Mucosa of rectum (tissue), 2 donors: ENCODE results near the gene COL19A1.

Experiments
- H3K27ac ChIP-seq, 2 donors: one replicate each; pipeline ENCODE4 v1.7.0; 2013; ENCODE audit warnings: inconsistent platforms in 2 of 2, low read depth in 2 of 2, low read length in 2 of 2
- H3K27me3 ChIP-seq, 2 donors: one replicate each; pipeline ENCODE4 v1.7.0; 2013; ENCODE audit warnings: low read length in 2 of 2; ENCODE audit not compliant: control insufficient read depth in 2 of 2, insufficient read depth in 2 of 2
- H3K36me3 ChIP-seq, 2 donors: one replicate each; pipeline ENCODE4 v1.7.0; 2013; ENCODE audit warnings: low read length in 2 of 2; ENCODE audit not compliant: control insufficient read depth in 2 of 2, insufficient read depth in 2 of 2
- H3K4me1 ChIP-seq, 2 donors: one replicate each; pipeline ENCODE4 v1.7.0; 2013; ENCODE audit warnings: low read length in 2 of 2, mild to moderate bottlenecking in 1 of 2; ENCODE audit not compliant: control insufficient read depth in 2 of 2, insufficient read depth in 2 of 2
- H3K4me3 ChIP-seq, 2 donors: one replicate each; pipeline ENCODE4 v1.7.0; 2013; ENCODE audit warnings: low read length in 2 of 2
- H3K9ac ChIP-seq, 2 donors: one replicate each; pipeline ENCODE4 v1.7.0; 2013; ENCODE audit warnings: low read length in 2 of 2, low read depth in 1 of 2, mild to moderate bottlenecking in 1 of 2
- H3K9me3 ChIP-seq, 2 donors: one replicate each; pipeline ENCODE4 v1.7.0; 2013; ENCODE audit warnings: low read length in 2 of 2; ENCODE audit not compliant: control insufficient read depth in 2 of 2
- donor health status: healthy.
- donor health status: Normal muscosa, but diverticular disease.

Gene COL19A1

GRCh38 chr6:70171236-70171635 is 304.9 kb downstream of the COL19A1 start:
- Histone ChIP-seq H3K27ac (no peak overlapping the region), H3K27me3 (no peaks in the 10 kb centered on the region), H3K9ac (no peak overlapping the region), H3K4me1 (no peaks in the 10 kb centered on the region), H3K9me3 (no peaks in the 10 kb centered on the region), H3K36me3 (no peaks in the 10 kb centered on the region), H3K4me3 (no peak overlapping the region)

DNA sequence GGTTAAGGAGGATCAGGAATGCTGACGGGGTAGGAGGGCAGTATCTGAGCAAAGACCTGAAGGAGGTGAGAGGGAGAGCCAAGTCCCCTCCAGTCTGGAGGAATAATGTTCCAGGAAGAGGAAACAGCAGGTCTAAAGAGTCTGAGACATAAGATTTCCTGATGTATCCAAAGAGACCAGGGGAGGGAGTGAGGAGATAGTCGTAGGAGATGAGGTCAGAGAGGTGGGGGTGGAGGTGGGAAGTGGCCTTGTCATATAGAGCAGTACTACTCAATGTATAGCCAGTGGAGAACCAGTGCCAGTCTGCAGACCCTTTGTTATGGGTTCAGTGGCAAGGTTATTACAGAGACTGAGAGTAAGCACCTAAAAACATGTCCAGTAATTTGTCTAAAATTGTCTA is 305.9 kb downstream of the COL19A1 start:
- Histone ChIP-seq H3K4me3 (no peak overlapping the region), H3K27me3 (no peaks in the 10 kb centered on the region), H3K9me3 (no peaks in the 10 kb centered on the region), H3K4me1 (no peaks in the 10 kb centered on the region), H3K36me3 (no peaks in the 10 kb centered on the region), H3K27ac (no peak overlapping the region), H3K9ac (no peak overlapping the region)

DNA sequence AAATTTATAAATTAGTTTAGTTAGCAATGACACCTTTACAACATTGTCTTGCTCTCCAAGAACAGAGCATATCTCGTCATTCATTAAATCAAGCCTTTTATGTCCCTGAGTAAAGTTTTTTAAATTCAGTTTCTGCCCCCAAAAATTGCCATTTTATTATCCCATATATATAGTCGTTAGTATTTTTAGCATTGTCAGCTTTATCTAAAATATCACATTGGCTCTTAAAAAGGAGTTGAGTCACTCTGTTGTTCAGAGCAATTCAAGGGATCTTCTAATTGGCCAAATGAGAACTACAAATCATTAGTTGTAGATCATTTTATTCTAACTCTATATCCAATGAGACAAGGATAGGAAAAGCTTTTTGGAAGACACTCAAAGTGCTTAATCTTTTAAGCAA is 309.4 kb downstream of the COL19A1 start:
- Histone ChIP-seq H3K36me3 (no peaks in the 10 kb centered on the region), H3K27ac (no peak overlapping the region), H3K9ac (no peak overlapping the region), H3K4me1 (no peaks in the 10 kb centered on the region), H3K9me3 (no peaks in the 10 kb centered on the region), H3K4me3 (no peak overlapping the region), H3K27me3 (no peaks in the 10 kb centered on the region)

DNA sequence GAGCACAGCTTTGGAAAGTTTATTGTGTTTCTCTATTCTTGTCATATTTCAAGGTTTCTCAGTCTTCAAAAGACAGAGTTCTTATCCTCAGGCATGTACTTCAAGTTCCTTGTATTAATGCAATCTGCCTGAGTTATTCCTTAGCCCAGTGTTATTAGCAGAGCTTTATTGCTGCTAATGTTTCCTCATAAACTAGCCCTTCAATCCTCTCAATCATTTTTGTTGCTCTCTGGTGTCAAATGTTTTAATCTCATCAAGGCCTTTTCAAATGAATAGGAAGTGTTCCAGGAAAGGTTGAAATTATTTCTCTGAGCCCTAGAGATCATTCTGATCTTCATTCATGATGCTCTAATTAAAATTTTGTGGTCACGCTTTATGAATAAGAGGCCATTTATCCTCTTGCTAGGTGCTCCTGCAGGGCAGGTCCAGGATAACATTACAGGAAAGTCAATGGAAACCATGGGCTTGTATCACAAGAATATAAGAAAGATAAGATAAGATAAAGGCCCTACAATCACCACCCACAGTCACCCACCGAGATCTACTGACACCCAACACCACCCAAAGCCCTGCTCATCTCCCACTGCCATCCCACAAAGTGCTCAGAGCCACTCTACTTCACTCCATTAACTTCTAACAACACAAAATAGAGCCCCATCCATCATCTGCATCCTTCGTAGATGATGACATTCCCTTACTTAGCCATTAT is 310.6 kb downstream of the COL19A1 start:
- Histone ChIP-seq H3K4me1 (no peaks in the 10 kb centered on the region), H3K4me3 (no peak overlapping the region), H3K9me3 (no peaks in the 10 kb centered on the region), H3K27ac (no peak overlapping the region), H3K9ac (no peak overlapping the region), H3K36me3 (no peaks in the 10 kb centered on the region), H3K27me3 (no peaks in the 10 kb centered on the region)

DNA sequence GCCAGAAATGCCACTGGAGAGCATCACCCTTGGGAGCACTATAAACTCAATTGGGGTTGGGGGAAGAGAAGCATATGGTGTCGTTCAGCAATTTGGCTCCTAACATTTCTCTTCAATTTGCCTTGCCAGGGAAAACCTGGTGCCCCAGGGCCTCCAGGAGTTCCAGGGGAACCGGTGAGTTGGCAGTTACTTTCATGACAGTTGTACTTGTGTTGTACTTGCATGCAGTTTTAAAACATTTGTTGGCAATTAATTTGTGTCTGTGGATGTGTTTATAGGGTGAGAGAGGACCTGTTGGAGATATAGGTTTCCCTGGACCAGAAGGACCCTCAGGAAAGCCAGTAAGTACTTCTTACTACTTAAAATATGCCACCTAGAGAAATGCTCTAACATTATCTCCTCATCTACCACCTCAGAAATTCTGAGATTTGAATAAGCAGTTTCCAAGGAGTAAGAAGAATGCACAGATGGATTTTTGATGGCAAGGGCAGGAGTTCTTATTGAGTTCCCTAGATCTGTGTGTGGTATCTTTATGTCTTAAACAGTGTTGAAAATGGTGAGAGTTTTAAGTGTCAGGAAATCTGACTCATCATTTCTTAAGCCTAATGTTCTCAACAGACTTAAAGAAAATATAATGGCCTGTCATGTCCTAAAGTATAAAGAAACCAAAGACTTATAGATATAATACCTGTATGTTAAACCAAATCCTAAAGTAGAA is 314.0 kb downstream of the COL19A1 start:
- Histone ChIP-seq H3K9ac (no peak overlapping the region), H3K4me3 (no peak overlapping the region), H3K27me3 (no peaks in the 10 kb centered on the region), H3K9me3 (no peaks in the 10 kb centered on the region), H3K27ac (no peak overlapping the region), H3K36me3 (no peaks in the 10 kb centered on the region), H3K4me1 (no peaks in the 10 kb centered on the region)

DNA sequence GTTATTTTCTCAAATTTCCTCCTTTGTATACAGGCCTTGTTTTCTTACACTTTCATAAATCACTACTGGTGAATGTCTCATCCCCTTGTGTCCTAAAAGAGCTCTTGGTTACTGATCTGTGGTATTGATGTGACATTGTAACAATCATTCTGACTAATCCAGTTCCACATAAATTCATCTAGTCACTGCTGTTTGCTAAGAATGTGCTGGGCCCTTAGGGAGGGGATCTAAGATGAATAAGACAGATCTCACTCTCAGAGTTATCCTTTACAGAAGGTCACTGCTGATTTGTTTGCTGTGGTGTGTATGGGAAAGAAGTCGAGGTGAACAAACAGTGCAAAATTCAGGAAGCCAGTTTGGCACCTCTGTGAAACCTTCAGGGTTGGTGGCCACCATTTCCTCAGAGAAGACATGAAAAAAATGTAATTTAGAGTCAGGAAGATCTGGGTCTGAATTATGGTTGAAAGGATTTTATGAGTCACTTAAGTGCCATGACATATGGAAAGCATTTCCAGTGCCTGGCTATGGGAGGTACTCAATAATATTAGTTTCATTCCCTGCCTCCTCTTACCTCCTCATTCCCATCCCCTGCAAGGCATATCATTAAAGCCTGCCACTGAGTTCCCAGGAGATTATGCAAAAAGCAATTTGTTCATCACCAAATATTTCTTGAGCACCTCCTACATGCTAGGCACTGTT is 314.7 kb downstream of the COL19A1 start:
- Histone ChIP-seq H3K36me3 (no peaks in the 10 kb centered on the region), H3K27me3 (no peaks in the 10 kb centered on the region), H3K4me3 (no peak overlapping the region)

DNA sequence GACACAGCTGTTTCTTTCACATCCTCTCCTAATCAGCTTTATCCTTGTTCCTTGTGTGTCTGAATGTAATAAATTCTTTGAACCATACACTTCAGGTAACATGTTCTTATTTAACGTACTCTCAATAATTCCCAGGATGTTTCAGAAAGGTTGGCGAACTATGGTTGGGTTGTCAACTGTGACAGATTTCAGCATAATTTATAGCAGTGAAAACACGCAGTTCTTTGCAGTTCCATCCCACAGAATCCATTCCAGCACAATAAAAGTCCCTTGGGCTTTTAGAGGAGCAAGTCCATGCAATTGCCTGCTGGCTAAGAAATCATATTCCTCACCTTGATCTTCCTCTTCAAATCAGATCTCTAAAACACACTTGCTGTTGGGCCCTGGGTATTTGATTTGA is 317.2 kb downstream of the COL19A1 start:
- Histone ChIP-seq H3K4me3 (no peak overlapping the region), H3K36me3 (no peaks in the 10 kb centered on the region), H3K27ac (no peak overlapping the region), H3K4me1 (no peaks in the 10 kb centered on the region), H3K9me3 (no peaks in the 10 kb centered on the region), H3K9ac (no peak overlapping the region), H3K27me3 (no peaks in the 10 kb centered on the region)

More for the DNA sequence above, 314.7 kb downstream of the COL19A1 start:
- no peak overlapping the region for H3K9ac ChIP-seq
- H3K9me3 ChIP-seq = no peaks in the 10 kb centered on the region
- no peak overlapping the region for H3K27ac ChIP-seq
- H3K4me1 ChIP-seq = no peaks in the 10 kb centered on the region

DNA sequence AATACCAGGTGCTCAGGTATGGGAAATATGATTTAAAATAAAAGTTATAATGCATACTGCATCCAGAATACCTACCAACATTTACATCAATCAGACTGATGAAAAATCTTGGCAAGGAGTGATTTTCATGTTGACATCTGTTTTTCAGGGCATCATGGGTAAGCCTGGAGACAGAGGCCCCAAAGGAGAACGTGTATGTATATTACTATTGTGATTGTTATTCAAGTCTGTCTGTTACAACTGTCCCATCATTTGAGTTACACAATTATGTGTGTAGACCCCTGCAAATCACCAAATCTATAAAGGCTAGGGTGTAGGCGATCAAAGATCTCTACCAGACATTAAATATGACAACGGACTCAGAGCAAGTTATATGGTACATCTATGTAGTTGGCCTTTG is 318.4 kb downstream of the COL19A1 start:
- no peak overlapping the region for H3K4me3 ChIP-seq
- H3K9me3 ChIP-seq = no peaks in the 10 kb centered on the region
- no peaks in the 10 kb centered on the region for H3K36me3 ChIP-seq
- H3K27ac ChIP-seq = no peak overlapping the region
- no peak overlapping the region for H3K9ac ChIP-seq
- no peaks in the 10 kb centered on the region for H3K4me1 ChIP-seq
- H3K27me3 ChIP-seq = no peaks in the 10 kb centered on the region

DNA sequence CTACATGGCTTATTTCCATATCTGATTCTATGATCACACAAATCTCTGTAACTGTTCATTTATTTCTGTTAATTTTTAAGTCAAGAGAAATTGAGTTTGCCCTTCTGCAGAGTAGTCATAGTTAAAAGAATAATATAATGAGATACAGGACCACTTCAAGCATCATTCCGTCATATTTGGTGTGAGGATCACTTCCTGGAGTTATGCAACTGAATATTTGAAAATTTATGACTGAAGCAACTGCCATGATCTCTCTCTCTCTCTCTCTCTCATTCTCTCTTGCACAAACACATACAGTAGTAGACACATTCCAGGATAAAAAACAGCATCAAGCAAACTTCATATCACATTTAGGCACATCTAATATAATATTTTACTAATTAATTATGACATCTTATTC is 320.1 kb downstream of the COL19A1 start:
- Histone ChIP-seq H3K27me3 (no peaks in the 10 kb centered on the region), H3K4me3 (no peak overlapping the region), H3K9me3 (no peaks in the 10 kb centered on the region), H3K9ac (no peak overlapping the region), H3K4me1 (no peaks in the 10 kb centered on the region), H3K27ac (no peak overlapping the region), H3K36me3 (no peaks in the 10 kb centered on the region)

- Histone ChIP-seq H3K4me1 (no peaks in the 10 kb centered on the region), H3K9ac (no peak overlapping the region), H3K36me3 (no peaks in the 10 kb centered on the region), H3K9me3 (no peaks in the 10 kb centered on the region), H3K4me3 (no peak overlapping the region), H3K27ac (no peak overlapping the region), H3K27me3 (no peaks in the 10 kb centered on the region)
Measured at GRCh38 chr6:70188202-70188601, 321.8 kb downstream of the COL19A1 start.
